NB4 (cell line): ENCODE results near the gene PPFIA4.

Experiments
- CTCF ChIP-seq: IDR thresholded peaks from one replicate; pipeline ENCODE4 v1.5.1; 2012; ENCODE audit warnings: low read depth, low read length
- MYC ChIP-seq: IDR thresholded peaks from 2 replicates; pipeline ENCODE4 v1.6.1; 2011; ENCODE audit warnings: low read depth, low read length
- POLR2A ChIP-seq: IDR thresholded peaks from 2 replicates; pipeline ENCODE4 v1.6.1; 2011; ENCODE audit warnings: mild to moderate bottlenecking; ENCODE audit not compliant: insufficient read length; ENCODE audit errors: extremely low read depth

GRCh38 chr1:203121186-203122015, 95.1 kb downstream of the PPFIA4 start:
- TF ChIP-seq CTCF (no peak), POLR2A (no peak), MYC (no peak)
